GM21367 (cell line): ENCODE results near the gene TOGARAM1.

Experiments
- ATAC-seq: cut with Tn5 transposase; IDR thresholded peaks from one replicate; pipeline ENCODE4 v1.9.1; 2021; ENCODE audit not compliant: unreplicated experiment

Gene TOGARAM1

GRCh38 chr14:44961554-44962333 lies at the start of gene TOGARAM1, which contains the start of gene KLHL28:
Gene TOGARAM1 (plus strand): TSS chr14:44962190. CDS start chr14:44962422, 232 bp downstream.
Gene KLHL28 (minus strand): TSS chr14:44961947. CDS start chr14:44945928, 16,019 bp downstream.
- ATAC-seq, result peak; percentile 96

GRCh38 chr14:44914849-44915248 lies 47.1 kb upstream of the TOGARAM1 start:
- ATAC-seq, result no peak

- no peak for ATAC-seq
Measured at GRCh38 chr14:44928793-44929192, 33.2 kb upstream of the TOGARAM1 start.

GRCh38 chr14:44935155-44935554 lies 26.8 kb upstream of the TOGARAM1 start:
- no peak for ATAC-seq

- ATAC-seq, result no peak
Measured at GRCh38 chr14:44937547-44937946, 24.4 kb upstream of the TOGARAM1 start.

- no peak for ATAC-seq
Measured at GRCh38 chr14:44940211-44940610, 21.8 kb upstream of the TOGARAM1 start.

GRCh38 chr14:44940944-44941343 lies 21.0 kb upstream of the TOGARAM1 start:
- ATAC-seq, result no peak

- ATAC-seq, result no peak
Measured at GRCh38 chr14:44941591-44941990, 20.4 kb upstream of the TOGARAM1 start.

GRCh38 chr14:44942436-44942835 lies 19.6 kb upstream of the TOGARAM1 start:
- no peak for ATAC-seq

- ATAC-seq, result no peak
Measured at GRCh38 chr14:44944107-44944506, 17.9 kb upstream of the TOGARAM1 start.

GRCh38 chr14:44945264-44945663 lies 16.7 kb upstream of the TOGARAM1 start:
- ATAC-seq, result no peak

- ATAC-seq, result no peak
Measured at GRCh38 chr14:44951051-44951450, 10.9 kb upstream of the TOGARAM1 start.

GRCh38 chr14:44952391-44953110 lies 9.4 kb upstream of the TOGARAM1 start:
- ATAC-seq, result no peak

GRCh38 chr14:44954750-44955149 lies 7.2 kb upstream of the TOGARAM1 start:
- ATAC-seq, result no peak

GRCh38 chr14:44955528-44955927 lies 6.5 kb upstream of the TOGARAM1 start:
- ATAC-seq, result no peak

- ATAC-seq, result no peak
Measured at GRCh38 chr14:44956866-44957265, 5.1 kb upstream of the TOGARAM1 start.

GRCh38 chr14:44959538-44959937 lies 2.5 kb upstream of the TOGARAM1 start:
- no peak for ATAC-seq

- no peak for ATAC-seq
Measured at GRCh38 chr14:44960146-44960545, 1.8 kb upstream of the TOGARAM1 start.

GRCh38 chr14:44960646-44961045 lies 1.3 kb upstream of the TOGARAM1 start:
- ATAC-seq, result no peak

- no peak for ATAC-seq
Measured at GRCh38 chr14:44961151-44961553, 838 bp upstream of the TOGARAM1 start.

GRCh38 chr14:44962334-44963043 lies 499 bp downstream of the TOGARAM1 start:
- peak; percentile 19 for ATAC-seq
